GM19099 (cell line): ENCODE measurements around the gene AKNA.

Experiments used
- POLR2A ChIP-seq: IDR thresholded peaks from 3 replicates; pipeline ENCODE4 v1.6.1; 2011; ENCODE audit warnings: low read depth; ENCODE audit not compliant: insufficient read length; ENCODE audit errors: extremely low read depth

The AKNA gene, protein sequence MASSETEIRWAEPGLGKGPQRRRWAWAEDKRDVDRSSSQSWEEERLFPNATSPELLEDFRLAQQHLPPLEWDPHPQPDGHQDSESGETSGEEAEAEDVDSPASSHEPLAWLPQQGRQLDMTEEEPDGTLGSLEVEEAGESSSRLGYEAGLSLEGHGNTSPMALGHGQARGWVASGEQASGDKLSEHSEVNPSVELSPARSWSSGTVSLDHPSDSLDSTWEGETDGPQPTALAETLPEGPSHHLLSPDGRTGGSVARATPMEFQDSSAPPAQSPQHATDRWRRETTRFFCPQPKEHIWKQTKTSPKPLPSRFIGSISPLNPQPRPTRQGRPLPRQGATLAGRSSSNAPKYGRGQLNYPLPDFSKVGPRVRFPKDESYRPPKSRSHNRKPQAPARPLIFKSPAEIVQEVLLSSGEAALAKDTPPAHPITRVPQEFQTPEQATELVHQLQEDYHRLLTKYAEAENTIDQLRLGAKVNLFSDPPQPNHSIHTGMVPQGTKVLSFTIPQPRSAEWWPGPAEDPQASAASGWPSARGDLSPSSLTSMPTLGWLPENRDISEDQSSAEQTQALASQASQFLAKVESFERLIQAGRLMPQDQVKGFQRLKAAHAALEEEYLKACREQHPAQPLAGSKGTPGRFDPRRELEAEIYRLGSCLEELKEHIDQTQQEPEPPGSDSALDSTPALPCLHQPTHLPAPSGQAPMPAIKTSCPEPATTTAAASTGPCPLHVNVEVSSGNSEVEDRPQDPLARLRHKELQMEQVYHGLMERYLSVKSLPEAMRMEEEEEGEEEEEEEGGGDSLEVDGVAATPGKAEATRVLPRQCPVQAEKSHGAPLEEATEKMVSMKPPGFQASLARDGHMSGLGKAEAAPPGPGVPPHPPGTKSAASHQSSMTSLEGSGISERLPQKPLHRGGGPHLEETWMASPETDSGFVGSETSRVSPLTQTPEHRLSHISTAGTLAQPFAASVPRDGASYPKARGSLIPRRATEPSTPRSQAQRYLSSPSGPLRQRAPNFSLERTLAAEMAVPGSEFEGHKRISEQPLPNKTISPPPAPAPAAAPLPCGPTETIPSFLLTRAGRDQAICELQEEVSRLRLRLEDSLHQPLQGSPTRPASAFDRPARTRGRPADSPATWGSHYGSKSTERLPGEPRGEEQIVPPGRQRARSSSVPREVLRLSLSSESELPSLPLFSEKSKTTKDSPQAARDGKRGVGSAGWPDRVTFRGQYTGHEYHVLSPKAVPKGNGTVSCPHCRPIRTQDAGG (N-terminal part only)

DNA sequence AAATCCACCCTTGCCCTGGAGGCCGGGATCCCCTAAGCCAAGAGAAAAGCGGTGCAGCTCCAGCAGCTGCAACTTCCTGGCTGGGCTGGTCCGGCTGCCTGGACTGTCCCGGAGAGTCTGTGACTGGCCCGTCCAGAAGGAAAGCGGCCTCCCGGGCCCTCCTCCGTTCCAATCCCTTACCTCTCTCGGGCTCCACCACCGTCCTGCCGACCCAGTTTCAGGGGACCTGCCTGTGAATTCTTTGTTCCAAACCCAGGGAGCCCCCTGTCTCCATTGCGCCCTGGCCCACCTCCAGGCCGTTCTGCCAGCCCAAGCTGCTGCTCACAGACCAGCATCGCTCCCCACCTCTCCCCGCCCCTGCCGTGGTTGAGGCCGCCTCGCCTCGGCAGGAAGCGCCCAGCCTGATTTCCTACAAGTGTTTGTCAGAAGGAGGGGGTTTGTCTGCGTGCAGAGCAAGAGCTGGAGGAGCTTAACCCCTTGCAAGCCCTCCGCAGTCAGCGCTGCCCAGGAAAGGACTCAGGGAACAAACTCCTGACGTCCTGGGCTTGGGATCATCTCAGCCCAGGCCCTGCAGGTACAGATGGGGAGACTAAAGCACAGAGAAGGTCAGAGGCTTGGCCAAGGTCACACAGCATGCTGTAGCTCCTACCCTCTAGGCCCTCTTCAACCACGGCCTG is at the start of gene AKNA:
AKNA (minus strand) TSS at position 303 of the 677 bp plus-strand sequence. CDS start 6,649 bp downstream, outside the sequence.
- peak; percentile 88 for TF ChIP-seq POLR2A

DNA sequence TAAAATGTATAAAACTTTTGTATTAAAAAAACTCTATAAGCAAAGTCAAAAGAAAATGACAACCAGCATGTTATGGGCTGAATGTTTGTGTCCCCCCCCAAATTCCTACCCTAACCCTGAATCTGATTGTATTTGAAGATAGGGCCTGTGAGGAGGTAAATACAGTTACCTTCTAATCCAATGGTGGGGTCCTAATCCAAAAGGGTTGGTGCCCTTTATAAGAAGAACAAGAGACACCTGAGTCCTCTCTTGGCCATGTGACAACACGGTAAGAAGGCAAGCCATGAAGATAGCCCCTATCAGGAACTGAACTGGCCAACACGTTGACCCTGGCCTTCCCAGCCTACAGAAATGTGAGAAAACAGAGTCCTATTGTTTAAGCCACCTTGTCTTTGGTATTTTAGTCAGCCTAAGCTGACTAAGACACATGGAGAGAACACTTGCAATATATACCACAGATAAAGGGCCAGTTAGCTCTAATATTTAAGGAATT is 49.7 kb upstream of the AKNA start:
- TF ChIP-seq POLR2A, result no peak

DNA sequence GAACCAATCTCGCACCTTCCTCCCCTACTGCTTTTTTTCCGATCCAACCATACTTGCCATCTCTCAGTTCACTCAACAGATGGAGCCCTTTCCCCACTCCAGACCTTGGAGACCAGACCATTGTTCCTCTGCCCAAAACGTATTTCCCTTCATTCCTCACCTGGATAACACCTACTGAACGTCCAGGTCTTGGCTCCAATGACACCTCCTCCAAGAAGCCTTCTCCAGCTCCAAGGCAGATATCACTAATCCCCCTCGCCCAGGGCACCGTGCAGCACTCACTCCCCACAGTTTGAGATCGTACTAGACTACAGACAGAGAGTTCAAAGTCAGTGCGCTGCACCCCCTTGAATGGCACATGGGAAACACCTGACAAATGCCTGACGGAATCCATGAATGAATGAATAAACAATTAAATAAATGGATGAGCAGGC is 47.1 kb upstream of the AKNA start:
- no peak for TF ChIP-seq POLR2A

DNA sequence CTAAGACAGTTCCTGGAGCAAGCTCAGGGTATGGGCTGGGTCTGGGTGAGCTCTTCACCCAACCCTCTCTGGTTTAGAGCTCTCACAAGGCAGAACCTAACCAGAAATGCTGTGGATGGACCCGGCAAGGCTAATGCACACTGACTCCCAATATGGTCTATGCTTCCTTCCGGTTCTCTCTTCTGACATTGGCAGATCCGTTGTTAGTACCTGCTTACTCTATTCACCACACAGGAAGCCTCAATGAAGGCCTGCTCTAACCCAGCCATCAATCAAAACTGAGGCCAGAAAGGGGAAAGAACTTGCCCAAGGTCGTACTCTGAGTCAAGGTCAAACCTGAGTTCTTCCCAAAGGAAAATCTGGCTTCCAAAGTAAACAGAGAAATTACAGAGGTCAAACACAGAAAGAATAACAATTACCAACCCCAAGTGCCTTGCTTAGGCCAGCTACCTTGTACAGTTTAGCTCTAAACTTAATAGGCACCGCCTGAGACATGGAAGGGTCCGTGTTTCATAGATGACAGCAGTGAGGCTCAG is 46.0 kb upstream of the AKNA start:
- no peak for TF ChIP-seq POLR2A

DNA sequence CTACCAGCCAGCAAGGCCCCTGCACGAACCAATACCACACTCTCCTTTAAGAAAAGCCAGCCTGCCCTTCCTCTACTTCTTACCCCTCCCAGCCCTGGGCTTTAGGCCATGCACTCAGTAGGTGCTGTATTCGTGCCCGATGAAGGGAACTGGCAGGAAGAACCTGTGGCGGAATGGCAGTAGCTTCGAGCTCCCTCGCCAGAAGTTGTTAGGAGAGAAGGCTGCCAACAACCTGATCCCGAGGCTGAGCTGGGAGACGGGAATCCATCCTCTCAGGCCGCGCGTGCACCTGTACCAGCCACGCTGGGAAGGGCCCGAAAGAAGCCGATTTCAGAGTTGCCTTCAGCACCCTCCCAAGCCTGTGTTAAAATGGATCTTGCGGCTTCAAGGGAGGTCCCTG is 45.3 kb upstream of the AKNA start:
- TF ChIP-seq POLR2A, result no peak

DNA sequence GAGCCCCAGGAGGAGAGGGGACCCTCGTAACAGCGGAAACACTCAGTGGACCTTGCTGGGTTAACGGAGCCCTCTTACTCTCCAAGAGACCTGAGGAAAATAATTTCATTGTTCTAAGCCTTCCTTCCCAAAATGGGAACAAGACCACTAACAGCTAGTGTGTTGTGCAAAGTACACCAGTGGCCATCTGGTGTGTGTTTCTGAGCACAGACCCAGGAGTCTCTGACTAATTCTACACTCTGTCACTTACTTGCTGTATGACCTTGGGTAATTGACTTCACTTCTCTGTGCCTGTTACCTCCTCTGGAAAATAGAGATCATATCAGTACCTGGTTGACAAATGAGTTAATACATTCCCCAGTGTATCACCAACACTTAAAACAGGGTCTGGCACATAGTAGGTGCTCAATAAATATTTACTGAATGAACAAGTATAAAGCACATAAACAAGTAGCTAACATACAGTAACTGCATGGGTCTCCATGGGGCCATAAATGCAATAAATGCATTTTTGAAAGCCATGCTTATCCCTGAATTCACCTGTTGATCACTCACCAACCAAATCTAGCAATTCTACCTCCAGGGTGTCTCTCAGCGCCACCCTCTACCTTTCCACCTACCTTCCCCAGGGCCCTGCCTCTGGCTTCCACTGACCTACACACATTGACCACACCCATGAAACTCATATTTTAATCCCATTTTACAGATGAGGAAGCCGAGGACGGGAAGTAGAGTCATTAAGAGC is 44.7 kb upstream of the AKNA start:
- no peak for TF ChIP-seq POLR2A

DNA sequence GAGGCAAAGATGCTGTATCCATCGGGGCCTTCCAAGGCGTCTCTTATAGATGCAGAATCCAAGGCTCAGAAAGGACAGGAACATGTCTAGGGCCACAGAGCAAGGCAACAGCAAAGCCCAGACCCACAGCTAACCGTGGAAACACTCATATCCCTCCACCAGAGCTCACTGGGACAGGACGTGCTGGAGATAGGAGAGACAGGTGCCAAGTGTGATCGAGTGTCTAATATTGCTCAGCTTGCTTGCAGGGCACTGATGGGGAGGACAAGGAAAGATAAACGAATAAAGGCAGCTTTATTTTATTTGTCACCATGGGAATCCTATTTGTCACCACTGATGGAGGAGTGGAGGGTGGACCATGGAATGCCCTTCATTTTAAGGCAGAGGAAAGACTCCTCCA is 44.0 kb upstream of the AKNA start:
- TF ChIP-seq POLR2A, result no peak

DNA sequence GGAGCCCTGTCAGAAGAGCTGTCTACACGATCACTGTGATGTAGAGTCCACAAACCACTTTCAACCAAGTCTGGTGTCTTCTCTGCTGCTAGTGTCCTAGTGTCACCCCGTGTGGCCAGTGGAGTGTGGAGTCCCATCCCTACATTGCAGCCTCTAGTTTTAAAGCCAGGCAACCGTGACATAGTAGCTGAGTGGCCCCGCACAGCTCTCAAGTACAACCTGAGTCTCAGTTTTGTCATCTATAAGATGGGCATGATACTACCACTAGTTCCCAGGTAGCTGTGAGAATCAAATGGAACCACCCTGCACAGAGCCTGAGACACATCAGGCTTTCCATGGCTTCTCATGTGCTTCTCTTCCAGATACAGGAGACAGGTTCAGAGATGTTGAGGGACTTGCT is 43.2 kb upstream of the AKNA start:
- TF ChIP-seq POLR2A, result no peak

DNA sequence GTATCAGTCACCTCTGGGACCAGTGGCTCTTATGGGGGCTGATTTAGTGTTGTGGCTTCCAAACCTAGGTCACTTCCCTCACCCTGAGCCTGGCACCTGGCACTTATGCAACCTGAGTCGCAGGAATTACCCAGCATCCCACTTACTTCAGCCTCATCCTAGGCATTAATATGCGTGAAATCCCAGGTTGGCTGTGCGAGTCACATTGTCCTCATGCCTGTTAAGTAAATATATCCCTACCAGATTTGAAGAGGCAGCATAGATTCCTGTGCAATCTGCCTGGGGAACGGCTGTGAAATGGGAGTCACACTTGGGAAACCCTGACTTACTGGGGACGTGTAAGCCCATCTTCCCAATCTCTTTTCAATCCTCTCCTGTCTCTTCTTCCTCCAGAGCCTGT is 42.7 kb upstream of the AKNA start:
- TF ChIP-seq POLR2A, result no peak

DNA sequence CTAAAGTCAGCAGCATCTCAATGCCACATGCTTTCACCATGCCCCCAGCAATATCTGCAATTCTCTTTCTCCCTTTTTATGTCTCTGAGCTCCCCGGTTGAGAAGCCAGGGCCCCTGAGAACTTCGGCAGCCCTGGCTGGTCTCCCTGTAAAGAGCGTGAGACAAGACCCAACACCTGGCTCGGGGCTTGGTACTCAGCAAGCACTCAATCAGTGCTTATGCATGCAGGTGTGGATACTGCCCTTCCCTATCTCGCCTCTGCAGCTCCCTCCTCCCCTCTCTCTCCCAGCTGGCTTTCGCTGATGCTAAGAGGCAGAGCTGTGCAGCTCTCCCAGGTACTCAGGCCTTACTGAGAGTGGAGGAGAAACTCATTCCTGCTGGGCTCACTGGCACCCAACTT is 41.7 kb upstream of the AKNA start:
- no peak for TF ChIP-seq POLR2A

DNA sequence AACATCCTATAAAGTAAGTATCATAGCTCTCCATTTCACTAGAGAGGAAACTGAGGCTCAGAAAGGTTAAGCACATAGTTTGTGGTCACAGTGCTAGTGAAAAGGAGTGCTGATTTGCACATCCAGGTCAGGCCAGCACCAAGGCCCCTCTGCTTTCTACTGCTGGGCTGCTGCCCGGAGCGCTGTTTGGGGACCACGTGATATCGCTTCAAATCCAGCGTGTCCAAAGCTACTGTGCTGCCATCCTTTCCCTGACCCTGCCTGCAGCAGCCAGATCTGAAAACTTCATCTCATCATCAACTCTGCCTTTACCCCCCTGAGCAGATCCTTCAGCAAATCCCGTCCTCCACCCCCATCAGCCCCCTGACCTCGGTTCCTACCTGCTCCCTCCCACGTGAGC is 40.7 kb upstream of the AKNA start:
- TF ChIP-seq POLR2A, result no peak

DNA sequence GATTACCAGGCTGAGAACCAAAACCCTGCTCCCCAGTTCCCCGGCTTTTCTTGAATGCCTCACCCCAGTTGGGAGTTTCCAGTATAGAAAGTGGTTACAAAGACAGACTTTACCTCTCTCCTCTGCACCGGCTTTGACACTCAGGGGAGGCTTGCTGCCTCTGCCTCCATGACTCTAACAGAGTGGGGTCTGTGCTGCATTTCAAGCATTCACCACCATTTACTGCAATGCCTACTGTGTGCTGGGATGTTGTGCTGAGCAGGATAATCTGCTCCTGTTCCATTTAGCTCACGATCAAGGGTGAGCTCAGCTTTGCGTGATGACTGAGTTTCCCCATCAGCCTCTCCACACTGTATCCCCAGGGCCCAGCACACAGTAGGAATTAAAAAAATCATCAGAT is 39.9 kb upstream of the AKNA start:
- no peak for TF ChIP-seq POLR2A
